ENCODE data around the gene FADS3. TPM values are rescaled to one million over a fixed set of nuclear protein-coding genes. Genes with fewer than 3 reads are reported as not detected.
A peak's percentile ranks its signal among the peaks of the same experiment; 100 is the strongest.

The FADS3 gene
- total RNA-seq, 2 donors from 2014 or later = 18.5 to 74.9 TPM

DNA sequence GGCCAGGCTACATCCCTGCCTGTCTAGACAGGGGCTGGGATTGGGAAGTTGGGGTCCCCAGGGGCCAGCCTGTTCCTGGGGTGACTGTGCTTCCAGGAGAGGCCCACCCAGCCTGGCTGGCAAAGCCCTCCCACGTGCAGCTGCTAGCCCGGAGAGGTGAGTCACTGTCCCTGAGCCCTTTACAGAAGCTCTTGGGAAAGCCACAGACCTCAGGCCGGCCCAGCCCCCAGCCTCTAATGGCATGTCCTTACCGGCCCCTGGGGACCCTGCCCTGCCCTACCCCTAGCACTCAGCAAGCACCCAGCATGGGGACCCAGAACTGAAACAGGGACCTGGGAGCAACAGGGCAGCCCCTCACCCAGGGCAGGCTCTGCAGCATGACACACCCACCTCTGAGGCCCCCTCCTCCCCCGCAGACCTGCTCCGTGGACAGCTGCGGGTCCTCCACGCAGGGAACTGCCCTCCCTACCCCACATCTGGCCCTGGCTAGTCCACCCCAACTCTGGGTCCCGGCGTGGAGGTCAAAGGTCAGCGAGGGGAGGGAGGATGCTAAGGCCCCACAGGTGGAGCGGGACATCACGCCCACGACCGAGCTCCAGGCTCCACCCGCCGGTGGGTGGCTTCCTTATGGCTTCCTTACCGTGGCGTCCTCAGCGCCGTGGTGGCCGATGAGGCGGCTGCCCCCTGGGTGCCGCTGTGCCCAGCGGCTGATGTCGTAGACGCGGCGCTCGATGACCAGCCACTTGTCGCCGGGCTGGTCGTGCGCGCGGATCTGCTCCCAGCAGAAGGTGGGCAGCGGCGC is 615 bp downstream of the FADS3 start:
- Histone ChIP-seq H3K27me3 (replicated peaks; ENCODE audit: insufficient read depth) (no peaks in the 10 kb centered on the region), H3K36me3 (no peaks in the 10 kb centered on the region), H3K4me1 (replicated peaks) (peaks cover 9% of the 10 kb centered on the region), H3K27ac (peak overlapping the region; percentile 70 to 72), H3K4me3 (peak overlapping the region; percentile 73 to 85), H3K9me3 (no peaks in the 10 kb centered on the region)
- no peak for DNase-seq (ENCODE audit: low spot score)
- TF ChIP-seq, protein P1, sequence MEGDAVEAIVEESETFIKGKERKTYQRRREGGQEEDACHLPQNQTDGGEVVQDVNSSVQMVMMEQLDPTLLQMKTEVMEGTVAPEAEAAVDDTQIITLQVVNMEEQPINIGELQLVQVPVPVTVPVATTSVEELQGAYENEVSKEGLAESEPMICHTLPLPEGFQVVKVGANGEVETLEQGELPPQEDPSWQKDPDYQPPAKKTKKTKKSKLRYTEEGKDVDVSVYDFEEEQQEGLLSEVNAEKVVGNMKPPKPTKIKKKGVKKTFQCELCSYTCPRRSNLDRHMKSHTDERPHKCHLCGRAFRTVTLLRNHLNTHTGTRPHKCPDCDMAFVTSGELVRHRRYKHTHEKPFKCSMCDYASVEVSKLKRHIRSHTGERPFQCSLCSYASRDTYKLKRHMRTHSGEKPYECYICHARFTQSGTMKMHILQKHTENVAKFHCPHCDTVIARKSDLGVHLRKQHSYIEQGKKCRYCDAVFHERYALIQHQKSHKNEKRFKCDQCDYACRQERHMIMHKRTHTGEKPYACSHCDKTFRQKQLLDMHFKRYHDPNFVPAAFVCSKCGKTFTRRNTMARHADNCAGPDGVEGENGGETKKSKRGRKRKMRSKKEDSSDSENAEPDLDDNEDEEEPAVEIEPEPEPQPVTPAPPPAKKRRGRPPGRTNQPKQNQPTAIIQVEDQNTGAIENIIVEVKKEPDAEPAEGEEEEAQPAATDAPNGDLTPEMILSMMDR (IDR thresholded peaks at IDR 0.05) = peak in 1 of 4 experiments; percentile 14
- TF ChIP-seq POLR2A (IDR thresholded peaks at IDR 0.05) (no peak), POLR2AphosphoS5 (IDR thresholded peaks at IDR 0.05) (no peak)
- intact Hi-C loops (cut with DNase I) = loop anchor here (2.0 kb wide), 1 partner anchor 94 kb away; no protein-coding TSS in a partner anchor
- WGBS = 1% methylated on average over 20 of the region's 38 CpGs

DNA sequence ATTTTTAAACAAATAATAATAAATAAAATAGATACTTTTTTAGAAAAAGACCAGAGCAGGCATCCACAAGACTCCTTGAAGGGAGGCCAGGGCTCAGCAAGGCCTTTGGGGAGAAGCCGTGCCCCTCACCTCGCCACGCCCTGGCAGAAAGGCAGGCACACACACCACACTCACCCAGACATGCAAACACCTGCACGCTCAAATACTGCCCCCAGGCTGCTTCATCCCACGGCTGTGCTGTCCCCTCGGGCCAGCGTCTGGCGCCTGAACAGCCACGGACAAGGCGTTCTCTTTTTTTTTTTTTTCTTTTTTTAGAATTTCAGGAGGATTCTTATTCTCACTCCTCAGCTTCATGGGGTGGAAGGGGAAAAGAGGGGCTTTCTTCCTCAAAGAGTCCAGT is 1.5 kb downstream of the FADS3 start:
- H3K27ac ChIP-seq = no peak overlapping the region
- intact Hi-C loops (cut with DNase I) = loop anchor here (2.0 to 5.0 kb wide), 2 partner anchors 73 to 93 kb away; partner anchors contain the start of gene FADS1
- no peaks in the 10 kb centered on the region for H3K36me3 ChIP-seq
- H3K4me3 ChIP-seq = no peak overlapping the region
- H3K27me3 ChIP-seq (replicated peaks; ENCODE audit: insufficient read depth) = no peaks in the 10 kb centered on the region
- TF ChIP-seq, protein P1 (IDR thresholded peaks at IDR 0.05) = no peak
- TF ChIP-seq POLR2A (IDR thresholded peaks at IDR 0.05) = no peak
- TF ChIP-seq POLR2AphosphoS5 (IDR thresholded peaks at IDR 0.05) = no peak
- H3K9me3 ChIP-seq = no peaks in the 10 kb centered on the region
- WGBS = 77% methylated on average over 10 of the region's 10 CpGs
- H3K4me1 ChIP-seq (replicated peaks) = peaks cover 9% of the 10 kb centered on the region
- no peak for DNase-seq (ENCODE audit: low spot score)

DNA sequence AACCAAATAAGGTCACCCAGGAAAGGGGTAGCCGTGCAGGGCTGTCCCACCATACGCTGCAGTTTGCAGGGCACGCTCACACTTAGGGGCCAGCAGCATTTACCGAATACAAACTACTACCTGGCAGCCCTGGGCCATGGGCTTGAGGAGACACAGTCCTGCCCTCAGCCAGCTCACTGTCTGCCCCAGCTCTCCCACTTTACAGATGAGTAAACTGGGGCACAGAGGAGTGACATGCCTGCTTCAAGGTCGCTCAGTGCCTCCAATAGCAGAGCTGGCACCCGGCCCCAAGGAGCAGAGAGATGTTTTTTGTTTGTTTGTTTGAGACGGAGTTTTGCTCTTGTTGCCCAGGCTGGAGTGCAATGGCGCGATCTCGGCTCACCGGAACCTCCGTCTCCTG is 2.8 kb downstream of the FADS3 start:
- TF ChIP-seq, protein P1 (IDR thresholded peaks at IDR 0.05) = no peak
- TF ChIP-seq POLR2AphosphoS5 (IDR thresholded peaks at IDR 0.05) (no peak), POLR2A (IDR thresholded peaks at IDR 0.05) (no peak)
- 92% methylated on average over 12 of the region's 12 CpGs for WGBS
- Histone ChIP-seq H3K27ac (no peak overlapping the region), H3K4me1 (replicated peaks) (peaks cover 9% of the 10 kb centered on the region), H3K9me3 (no peaks in the 10 kb centered on the region), H3K27me3 (replicated peaks; ENCODE audit: insufficient read depth) (no peaks in the 10 kb centered on the region), H3K36me3 (no peaks in the 10 kb centered on the region), H3K4me3 (no peak overlapping the region)
- intact Hi-C loops (cut with DNase I) = loop anchor here (5.0 kb wide), 1 partner anchor 71 kb away; the partner anchor contains the start of gene FADS1
- no peak for DNase-seq (ENCODE audit: low spot score)

DNA sequence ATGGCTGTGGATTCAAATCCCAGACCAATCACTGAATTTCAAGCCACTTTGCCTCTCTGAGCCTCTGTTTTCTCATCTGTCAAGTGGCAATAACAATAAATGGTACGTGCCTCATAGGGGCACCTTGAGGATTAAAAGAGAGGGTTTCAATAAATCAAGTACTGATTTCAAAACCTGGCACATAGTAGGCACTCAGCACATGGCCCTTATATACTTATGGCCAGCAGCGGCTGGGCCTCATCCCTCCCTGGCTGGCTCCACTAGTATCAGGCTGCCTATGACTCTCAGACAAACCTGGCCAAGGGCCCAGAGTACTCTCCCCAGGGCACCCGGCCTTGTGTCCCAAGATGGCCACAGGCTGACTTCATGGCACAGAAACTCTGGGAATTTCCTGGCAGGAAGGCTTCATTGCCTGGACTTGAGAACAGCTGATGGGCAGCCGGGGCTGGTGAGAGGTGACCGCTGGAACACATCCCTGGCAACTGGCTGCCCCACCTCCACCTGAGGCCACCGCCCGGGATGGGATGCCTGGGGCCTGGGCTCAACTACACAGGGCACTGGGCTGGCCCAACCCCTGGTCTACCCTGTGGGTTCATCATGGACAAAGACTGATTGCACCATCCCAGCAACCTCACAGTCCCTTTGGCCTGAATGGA is 3.4 kb downstream of the FADS3 start:
- Histone ChIP-seq H3K9me3 (no peaks in the 10 kb centered on the region), H3K4me3 (no peak overlapping the region), H3K27ac (no peak overlapping the region), H3K27me3 (replicated peaks; ENCODE audit: insufficient read depth) (no peaks in the 10 kb centered on the region), H3K4me1 (replicated peaks) (peaks cover 9% of the 10 kb centered on the region), H3K36me3 (no peaks in the 10 kb centered on the region)
- WGBS = 76% methylated on average over 3 of the region's 7 CpGs
- intact Hi-C loops (cut with DNase I) = loop anchor here (5.0 kb wide), 1 partner anchor 71 kb away; the partner anchor contains the start of gene FADS1
- no peak for DNase-seq (ENCODE audit: low spot score)
- TF ChIP-seq POLR2AphosphoS5 (IDR thresholded peaks at IDR 0.05) (no peak), POLR2A (IDR thresholded peaks at IDR 0.05) (no peak)
- TF ChIP-seq, protein P1 (IDR thresholded peaks at IDR 0.05) = no peak

Data from prostate gland (tissue), 2 donors.